Measurements from ENCODE around the gene ADAM19.

DNA sequence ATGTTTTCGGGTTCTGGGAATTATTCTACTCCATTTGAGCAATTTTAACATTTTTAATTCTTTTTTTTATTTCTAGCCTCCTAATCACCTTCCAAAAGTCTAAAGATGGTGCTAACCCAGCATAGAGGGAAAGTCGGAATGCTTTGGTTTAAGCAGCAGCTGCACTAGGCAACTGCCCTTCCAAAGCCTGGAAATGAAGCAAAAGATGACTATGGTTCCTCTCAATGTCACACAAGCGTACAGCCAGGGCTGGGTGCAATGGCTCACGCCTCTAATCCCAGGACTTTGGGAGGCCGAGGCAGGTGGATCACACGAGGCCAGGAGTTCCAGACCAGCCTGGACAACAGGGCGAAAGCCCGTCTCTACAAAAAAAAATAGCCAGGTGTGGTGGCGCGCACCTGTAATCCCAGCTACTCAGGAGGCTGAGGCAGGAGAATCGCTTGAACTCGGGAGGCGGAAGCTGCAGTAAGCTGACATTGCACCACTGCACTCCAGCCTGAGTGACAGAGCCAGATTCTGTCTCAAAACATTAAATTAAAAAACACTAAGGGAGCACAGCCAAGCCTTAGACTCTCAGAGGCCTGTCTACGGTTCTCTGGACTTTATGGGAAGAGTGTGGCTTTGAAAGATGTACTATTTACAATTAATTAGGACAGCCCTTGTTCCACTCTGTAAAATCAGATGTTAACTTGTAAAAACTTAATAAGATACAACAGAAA, 33.1 kb downstream of the ADAM19 start:
- TF ChIP-seq, protein P1, sequence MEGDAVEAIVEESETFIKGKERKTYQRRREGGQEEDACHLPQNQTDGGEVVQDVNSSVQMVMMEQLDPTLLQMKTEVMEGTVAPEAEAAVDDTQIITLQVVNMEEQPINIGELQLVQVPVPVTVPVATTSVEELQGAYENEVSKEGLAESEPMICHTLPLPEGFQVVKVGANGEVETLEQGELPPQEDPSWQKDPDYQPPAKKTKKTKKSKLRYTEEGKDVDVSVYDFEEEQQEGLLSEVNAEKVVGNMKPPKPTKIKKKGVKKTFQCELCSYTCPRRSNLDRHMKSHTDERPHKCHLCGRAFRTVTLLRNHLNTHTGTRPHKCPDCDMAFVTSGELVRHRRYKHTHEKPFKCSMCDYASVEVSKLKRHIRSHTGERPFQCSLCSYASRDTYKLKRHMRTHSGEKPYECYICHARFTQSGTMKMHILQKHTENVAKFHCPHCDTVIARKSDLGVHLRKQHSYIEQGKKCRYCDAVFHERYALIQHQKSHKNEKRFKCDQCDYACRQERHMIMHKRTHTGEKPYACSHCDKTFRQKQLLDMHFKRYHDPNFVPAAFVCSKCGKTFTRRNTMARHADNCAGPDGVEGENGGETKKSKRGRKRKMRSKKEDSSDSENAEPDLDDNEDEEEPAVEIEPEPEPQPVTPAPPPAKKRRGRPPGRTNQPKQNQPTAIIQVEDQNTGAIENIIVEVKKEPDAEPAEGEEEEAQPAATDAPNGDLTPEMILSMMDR (conservative IDR thresholded peaks at IDR 0.05; ENCODE audit: low read length), result no peak
- TF ChIP-seq EZH2phosphoT487 (IDR thresholded peaks at IDR 0.05; ENCODE audit: borderline replicate concordance, low read depth, low read length), result no peak
